ENCODE data around the gene ZNF587B. TPM values are rescaled to one million over a fixed set of nuclear protein-coding genes. Genes with fewer than 3 reads are reported as not detected.
"Not testable (repeated sequence)": the region's sequence is repeated elsewhere in the genome, so short reads cannot be mapped to it uniquely, and the experiment has no call there.

ZNF587B gene
- total RNA-seq, 2 experiments from 2014 or later, result 23.0 to 23.8 TPM

DNA sequence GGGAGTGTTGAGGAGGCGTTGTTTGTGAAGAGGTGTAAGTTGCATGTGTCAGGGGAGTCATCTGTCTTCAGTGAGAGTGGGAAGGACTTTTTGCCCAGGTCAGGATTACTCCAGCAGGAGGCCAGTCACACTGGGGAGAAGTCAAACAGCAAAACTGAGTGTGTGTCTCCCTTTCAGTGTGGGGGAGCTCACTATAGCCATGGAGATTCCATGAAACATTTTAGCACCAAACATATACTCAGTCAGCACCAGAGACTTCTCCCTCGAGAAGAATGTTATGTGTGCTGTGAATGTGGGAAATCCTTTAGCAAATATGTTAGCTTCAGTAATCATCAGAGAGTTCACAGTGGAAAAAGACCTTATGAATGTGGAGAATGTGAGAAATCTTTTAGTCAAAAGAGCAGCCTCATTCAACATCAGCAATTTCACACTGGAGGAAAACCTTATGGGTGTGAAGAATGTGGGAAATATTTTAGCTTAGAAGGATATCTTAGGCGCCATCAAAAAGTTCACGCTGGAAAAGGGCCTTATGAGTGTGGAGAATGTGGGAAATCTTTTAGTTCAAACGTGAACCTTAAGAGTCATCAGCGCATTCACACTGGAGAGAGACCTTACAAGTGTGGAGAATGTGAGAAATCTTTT lies 11.1 kb downstream of the ZNF587B start:
- DNase-seq (no peak), ATAC-seq (ENCODE audit: poor library complexity) (no peak)
- H3K9me3 Mint-ChIP-seq, result no peaks in the 10 kb centered on the region
- Histone ChIP-seq H3K9me3 (ENCODE audit: control insufficient read depth in 1 of 2, insufficient read depth in 1 of 2, low read length in 2 of 2) (no peaks in the 10 kb centered on the region), H3K36me3 (ENCODE audit: insufficient read depth, low read length) (peaks cover 25% of the 10 kb centered on the region), H3K4me3 (ENCODE audit: low read length) (no peak overlapping the region), H3K27ac (ENCODE audit: low read depth in 1 of 2, low read length in 2 of 2) (no peak overlapping the region), H3K4me1 (ENCODE audit: insufficient read depth, low read length) (no peaks in the 10 kb centered on the region), H3K27me3 (ENCODE audit: control insufficient read depth in 1 of 2, insufficient read depth in 2 of 2, low read length in 2 of 2) (no peaks in the 10 kb centered on the region)
- peaks cover 62% of the 10 kb centered on the region for H3K36me3 Mint-ChIP-seq (ENCODE audit: low read depth)
- H3K4me3 Mint-ChIP-seq, result no peak overlapping the region
- ChIA-PET CTCF (no interaction called here), POLR2A (no interaction called here)
- no peaks in the 10 kb centered on the region for H3K27me3 Mint-ChIP-seq
- intact Hi-C loops (cut with DNase I, micrococcal nuclease), result no loop called here
- H3K27ac Mint-ChIP-seq, result no peak overlapping the region
- peaks cover 17% of the 10 kb centered on the region for H3K4me1 Mint-ChIP-seq (ENCODE audit: low read depth)
- TF ChIP-seq, protein P1, sequence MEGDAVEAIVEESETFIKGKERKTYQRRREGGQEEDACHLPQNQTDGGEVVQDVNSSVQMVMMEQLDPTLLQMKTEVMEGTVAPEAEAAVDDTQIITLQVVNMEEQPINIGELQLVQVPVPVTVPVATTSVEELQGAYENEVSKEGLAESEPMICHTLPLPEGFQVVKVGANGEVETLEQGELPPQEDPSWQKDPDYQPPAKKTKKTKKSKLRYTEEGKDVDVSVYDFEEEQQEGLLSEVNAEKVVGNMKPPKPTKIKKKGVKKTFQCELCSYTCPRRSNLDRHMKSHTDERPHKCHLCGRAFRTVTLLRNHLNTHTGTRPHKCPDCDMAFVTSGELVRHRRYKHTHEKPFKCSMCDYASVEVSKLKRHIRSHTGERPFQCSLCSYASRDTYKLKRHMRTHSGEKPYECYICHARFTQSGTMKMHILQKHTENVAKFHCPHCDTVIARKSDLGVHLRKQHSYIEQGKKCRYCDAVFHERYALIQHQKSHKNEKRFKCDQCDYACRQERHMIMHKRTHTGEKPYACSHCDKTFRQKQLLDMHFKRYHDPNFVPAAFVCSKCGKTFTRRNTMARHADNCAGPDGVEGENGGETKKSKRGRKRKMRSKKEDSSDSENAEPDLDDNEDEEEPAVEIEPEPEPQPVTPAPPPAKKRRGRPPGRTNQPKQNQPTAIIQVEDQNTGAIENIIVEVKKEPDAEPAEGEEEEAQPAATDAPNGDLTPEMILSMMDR (IDR thresholded peaks at IDR 0.05), result no peak

- H3K27me3 Mint-ChIP-seq; H3K4me3 Mint-ChIP-seq; DNase-seq; H3K36me3 ChIP-seq (ENCODE audit: insufficient read depth, low read length); H3K27ac ChIP-seq (ENCODE audit: low read depth in 1 of 2, low read length in 2 of 2); H3K9me3 ChIP-seq (ENCODE audit: control insufficient read depth in 1 of 2, insufficient read depth in 1 of 2, low read length in 2 of 2); intact Hi-C loops (cut with DNase I, micrococcal nuclease); H3K27me3 ChIP-seq (ENCODE audit: control insufficient read depth in 1 of 2, insufficient read depth in 2 of 2, low read length in 2 of 2); H3K27ac Mint-ChIP-seq; H3K9me3 Mint-ChIP-seq; ATAC-seq (ENCODE audit: poor library complexity); H3K4me3 ChIP-seq (ENCODE audit: low read length): not testable (repeated sequence)
- H3K4me1 Mint-ChIP-seq (ENCODE audit: low read depth), result peaks cover 32% of the 10 kb centered on the region
- POLR2A ChIA-PET, result interaction anchor here (1.7 kb wide), 1 partner anchor 32 kb away, joined by 4 read pairs; the partner anchor contains the start of gene ZNF552
- H3K36me3 Mint-ChIP-seq (ENCODE audit: low read depth), result peaks cover 50% of the 10 kb centered on the region
- CTCF ChIA-PET, result interaction anchor here (1.2 kb wide), 1 partner anchor 28 kb away, joined by 3 read pairs; no protein-coding TSS in a partner anchor
- peaks cover 24% of the 10 kb centered on the region for H3K4me1 ChIP-seq (ENCODE audit: insufficient read depth, low read length)
Measured at GRCh38 chr19:57847164-57847563, 17.1 kb downstream of the ZNF587B start.

DNA sequence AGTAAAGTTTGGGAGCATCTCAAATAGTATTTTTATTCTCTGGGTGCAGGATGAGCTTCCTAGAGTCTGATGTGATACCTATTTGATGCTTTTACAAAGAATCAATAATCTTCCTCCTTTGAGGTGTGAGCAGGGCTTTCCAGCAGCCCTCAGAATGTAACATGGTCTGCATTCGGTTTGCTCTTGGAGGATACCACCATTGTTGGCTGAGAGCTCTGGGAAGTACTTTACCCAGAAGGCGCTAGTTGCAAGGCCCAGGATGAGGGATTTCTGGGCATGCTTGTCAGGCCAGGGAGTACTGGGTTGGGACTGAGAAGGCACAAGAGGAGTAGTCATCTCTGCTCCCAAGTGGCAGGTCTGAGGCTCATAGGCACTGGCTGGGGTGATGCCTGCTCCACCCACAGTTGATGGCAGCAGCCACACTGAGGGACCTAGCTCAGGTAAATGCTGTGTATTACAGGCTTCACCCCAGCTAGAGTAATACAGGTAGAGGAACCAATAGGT lies 19.1 kb downstream of the ZNF587B start:
- H3K4me3 Mint-ChIP-seq, result peak overlapping the region; percentile 96
- ChIA-PET CTCF (interaction anchor here (1.5 kb wide), 1 partner anchor 30 kb away, joined by 6 read pairs; no protein-coding TSS in a partner anchor), POLR2A (interaction anchor here (0.6 to 2.1 kb wide), 8 partner anchors 30 to 501 kb away, joined by 3 to 13 read pairs (median 6); partner anchors contain the start of genes ZNF274, ZNF552, ZNF586 and ZNF814)
- H3K27ac Mint-ChIP-seq, result peak overlapping the region; percentile 97
- ATAC-seq (ENCODE audit: poor library complexity), result peak; percentile 7
- not testable (repeated sequence) for H3K27me3 Mint-ChIP-seq; H3K9me3 Mint-ChIP-seq; H3K27me3 ChIP-seq (ENCODE audit: control insufficient read depth in 1 of 2, insufficient read depth in 2 of 2, low read length in 2 of 2); DNase-seq; H3K27ac ChIP-seq (ENCODE audit: low read depth in 1 of 2, low read length in 2 of 2); H3K9me3 ChIP-seq (ENCODE audit: control insufficient read depth in 1 of 2, insufficient read depth in 1 of 2, low read length in 2 of 2)
- intact Hi-C loops (cut with DNase I, micrococcal nuclease), result loop anchor here in 1 of 2 experiments (2.0 kb wide), 1 partner anchor 30 kb away; no protein-coding TSS in a partner anchor
- Histone ChIP-seq H3K4me1 (ENCODE audit: insufficient read depth, low read length) (peaks cover 24% of the 10 kb centered on the region), H3K36me3 (ENCODE audit: insufficient read depth, low read length) (peaks cover 14% of the 10 kb centered on the region), H3K4me3 (ENCODE audit: low read length) (peak overlapping the region; percentile 89)
- peaks cover 52% of the 10 kb centered on the region for H3K36me3 Mint-ChIP-seq (ENCODE audit: low read depth)
- H3K4me1 Mint-ChIP-seq (ENCODE audit: low read depth), result peaks cover 39% of the 10 kb centered on the region

- not testable (repeated sequence) for H3K27me3 Mint-ChIP-seq; H3K9me3 ChIP-seq (ENCODE audit: control insufficient read depth in 1 of 2, insufficient read depth in 1 of 2, low read length in 2 of 2); H3K27me3 ChIP-seq (ENCODE audit: control insufficient read depth in 1 of 2, insufficient read depth in 2 of 2, low read length in 2 of 2); H3K9me3 Mint-ChIP-seq
- DNase-seq, result peak; percentile 62 to 95 (median 73)
- Mint-ChIP-seq H3K4me3 (peak within 1 kb of the TSS; percentile 96), H3K4me1 (ENCODE audit: low read depth) (peaks cover 39% of the 10 kb centered on the region), H3K27ac (peak within 1 kb of the TSS; percentile 97), H3K36me3 (ENCODE audit: low read depth) (peaks cover 49% of the 10 kb centered on the region)
- peak; percentile 98 for ATAC-seq (ENCODE audit: poor library complexity)
- Histone ChIP-seq H3K36me3 (ENCODE audit: insufficient read depth, low read length) (peaks cover 16% of the 10 kb centered on the region), H3K27ac (ENCODE audit: low read depth in 1 of 2, low read length in 2 of 2) (peak within 1 kb of the TSS; percentile 84 to 91), H3K4me1 (ENCODE audit: insufficient read depth, low read length) (peaks cover 24% of the 10 kb centered on the region), H3K4me3 (ENCODE audit: low read length) (peak within 1 kb of the TSS; percentile 89)
- intact Hi-C loops (cut with DNase I, micrococcal nuclease), result loop anchor here in 1 of 2 experiments (2.0 kb wide), 1 partner anchor 31 kb away; no protein-coding TSS in a partner anchor
- ChIA-PET POLR2A (interaction anchor here (0.6 to 2.1 kb wide), 7 partner anchors 31 to 500 kb away, joined by 3 to 13 read pairs (median 6); partner anchors contain the start of genes ZNF274, ZNF552, ZNF586 and ZNF814), CTCF (interaction anchor here (1.5 kb wide), 1 partner anchor 31 kb away, joined by 6 read pairs; no protein-coding TSS in a partner anchor)
Measured at GRCh38 chr19:57849666-57850473, 19.8 kb downstream of the ZNF587B start, which contains the start of gene ZNF587. Gene ZNF587 (plus strand): TSS chr19:57849859. CDS start chr19:57850039, 180 bp downstream.
